Natural killer cell (primary cell): ENCODE measurements around the gene C2orf15. TPM values are rescaled to one million over a fixed set of nuclear protein-coding genes. Genes with fewer than 3 reads are reported as not detected.
A peak's percentile ranks its signal among the peaks of the same experiment; 100 is the strongest.

Experiments
- ATAC-seq, 3 donors: fragments of 150-1000 bp in 2 of 3; fragments of 200-7000 bp in 1 of 3; cut with Tn5 transposase; 1 replicate in 1 of 3; 2 replicates in 2 of 3; pipeline ENCODE4 v1.10.0; 2021; ENCODE audit warnings: mild to moderate bottlenecking in 2 of 3, moderate library complexity in 2 of 3
- DNase-seq, 2 donors: peaks; one replicate each; pipeline versions ENCODE4 v3.0.0 to v3.0.0-alpha.2; 2013 to 2021; ENCODE audit warnings: mixed read lengths in 1 of 2
- H3K27ac ChIP-seq: one replicate; pipeline ENCODE4 v1.5.1; 2013; ENCODE audit warnings: mild to moderate bottlenecking, low read length
- H3K27me3 ChIP-seq: one replicate; pipeline ENCODE4 v1.6.1; 2013; ENCODE audit warnings: low read length; ENCODE audit not compliant: control insufficient read depth, insufficient read depth
- H3K36me3 ChIP-seq: one replicate; pipeline ENCODE4 v1.6.1; 2013; ENCODE audit warnings: low read length; ENCODE audit not compliant: control insufficient read depth, insufficient read depth
- H3K4me1 ChIP-seq: one replicate; pipeline ENCODE4 v1.6.1; 2013; ENCODE audit warnings: low read length; ENCODE audit not compliant: control insufficient read depth, insufficient read depth
- H3K4me3 ChIP-seq: one replicate; pipeline ENCODE4 v1.5.1; 2013; ENCODE audit warnings: low read length
- H3K9me3 ChIP-seq: one replicate; pipeline ENCODE4 v1.6.1; 2013; ENCODE audit warnings: low read length; ENCODE audit not compliant: control insufficient read depth, insufficient read depth
- H3K27ac Mint-ChIP-seq, 2 donors: one replicate each; pipeline ENCODE4 v1.8.0; 2022; ENCODE audit warnings: mild to moderate bottlenecking in 2 of 2, mixed read lengths in 2 of 2, moderate library complexity in 1 of 2
- H3K27me3 Mint-ChIP-seq, 2 donors: one replicate each; pipeline ENCODE4 v1.8.0; 2022; ENCODE audit warnings: low read depth in 2 of 2, mixed read lengths in 2 of 2
- H3K36me3 Mint-ChIP-seq: one replicate; pipeline ENCODE4 v1.8.0; 2022; ENCODE audit warnings: mixed read lengths
- H3K4me1 Mint-ChIP-seq, 2 donors: one replicate each; pipeline ENCODE4 v1.8.0; 2022; ENCODE audit warnings: mixed read lengths in 2 of 2
- H3K4me3 Mint-ChIP-seq: one replicate; pipeline ENCODE4 v1.8.0; 2022; ENCODE audit warnings: mild to moderate bottlenecking, moderate library complexity, mixed read lengths
- H3K9me3 Mint-ChIP-seq, 2 donors: one replicate each; pipeline ENCODE4 v1.8.0; 2022; ENCODE audit warnings: mixed read lengths in 2 of 2
- WGBS: methylation state at CpG from one replicate; pipeline ENCODE4 v1.1.7; 2013; ENCODE audit warnings: missing lambda C conversion rate; ENCODE audit not compliant: insufficient coverage; 5-methylcytosine and 5-hydroxymethylcytosine counted together
- intact Hi-C: fragments of 100-400 bp; cut with micrococcal nuclease; formaldehyde crosslinking; loops from one replicate; pipeline ENCODE4 v1.14.2; 2022
- total RNA-seq, 4 donors: library from RNA; stranded (reverse); fragments of 120-200 nt in 1 of 4; gene quantifications; one replicate each; pipeline versions ENCODE4 v1.2.3 to v1.2.4, GENCODE V29; 2013 to 2022
- TF ChIP-seq, protein P1 (sequence below): fragments of 200-600 bp; IDR thresholded peaks from one replicate; pipeline ENCODE4 v1.8.0; 2022; ENCODE audit warnings: antibody characterized with exemption

The C2orf15 gene
- total RNA-seq, 3 donors from 2014 or later (not counting 1 experiment from before 2014, with no cell fraction given), result 1.3 to 2.6 (median 1.9) TPM

DNA sequence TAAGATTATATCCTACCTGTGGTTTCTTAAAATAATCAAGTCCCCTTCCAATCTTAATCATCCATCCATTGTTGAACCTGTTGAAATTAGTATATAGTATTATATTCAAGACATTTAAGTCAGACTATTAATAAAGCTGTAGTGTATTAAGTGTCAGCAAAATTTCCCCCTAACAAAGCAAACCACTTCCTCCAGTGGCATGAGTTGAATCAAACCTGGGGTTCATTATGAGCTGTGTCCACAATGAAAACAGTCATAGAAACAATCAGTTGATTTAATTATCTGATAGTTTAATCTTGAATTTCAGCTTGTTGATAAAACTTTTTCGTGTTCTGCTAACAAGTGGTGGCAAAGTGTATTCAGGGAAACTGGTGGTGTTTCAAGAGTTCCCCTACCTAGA is 28.0 kb downstream of the C2orf15 start:
- H3K9me3 Mint-ChIP-seq, result no peaks in the 10 kb centered on the region
- DNase-seq (no peak), ATAC-seq (no peak)
- no peak overlapping the region for H3K4me3 Mint-ChIP-seq
- no peak overlapping the region for H3K27ac ChIP-seq
- H3K27me3 ChIP-seq, result no peaks in the 10 kb centered on the region
- H3K4me3 ChIP-seq, result no peak overlapping the region
- H3K27me3 Mint-ChIP-seq, result no peaks in the 10 kb centered on the region
- H3K36me3 Mint-ChIP-seq, result no peaks in the 10 kb centered on the region
- 29% methylated on average over 1 of the region's 1 CpG for WGBS
- H3K4me1 Mint-ChIP-seq, result peaks cover 0 to 5% of the 10 kb centered on the region in 2 donors
- H3K27ac Mint-ChIP-seq, result peak overlapping the region in 1 of 2 donors; percentile 58
- peaks cover 70% of the 10 kb centered on the region for H3K36me3 ChIP-seq
- TF ChIP-seq, protein P1, sequence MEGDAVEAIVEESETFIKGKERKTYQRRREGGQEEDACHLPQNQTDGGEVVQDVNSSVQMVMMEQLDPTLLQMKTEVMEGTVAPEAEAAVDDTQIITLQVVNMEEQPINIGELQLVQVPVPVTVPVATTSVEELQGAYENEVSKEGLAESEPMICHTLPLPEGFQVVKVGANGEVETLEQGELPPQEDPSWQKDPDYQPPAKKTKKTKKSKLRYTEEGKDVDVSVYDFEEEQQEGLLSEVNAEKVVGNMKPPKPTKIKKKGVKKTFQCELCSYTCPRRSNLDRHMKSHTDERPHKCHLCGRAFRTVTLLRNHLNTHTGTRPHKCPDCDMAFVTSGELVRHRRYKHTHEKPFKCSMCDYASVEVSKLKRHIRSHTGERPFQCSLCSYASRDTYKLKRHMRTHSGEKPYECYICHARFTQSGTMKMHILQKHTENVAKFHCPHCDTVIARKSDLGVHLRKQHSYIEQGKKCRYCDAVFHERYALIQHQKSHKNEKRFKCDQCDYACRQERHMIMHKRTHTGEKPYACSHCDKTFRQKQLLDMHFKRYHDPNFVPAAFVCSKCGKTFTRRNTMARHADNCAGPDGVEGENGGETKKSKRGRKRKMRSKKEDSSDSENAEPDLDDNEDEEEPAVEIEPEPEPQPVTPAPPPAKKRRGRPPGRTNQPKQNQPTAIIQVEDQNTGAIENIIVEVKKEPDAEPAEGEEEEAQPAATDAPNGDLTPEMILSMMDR, result no peak
- H3K4me1 ChIP-seq, result no peaks in the 10 kb centered on the region
- no peaks in the 10 kb centered on the region for H3K9me3 ChIP-seq
- intact Hi-C loops, result no loop called here

DNA sequence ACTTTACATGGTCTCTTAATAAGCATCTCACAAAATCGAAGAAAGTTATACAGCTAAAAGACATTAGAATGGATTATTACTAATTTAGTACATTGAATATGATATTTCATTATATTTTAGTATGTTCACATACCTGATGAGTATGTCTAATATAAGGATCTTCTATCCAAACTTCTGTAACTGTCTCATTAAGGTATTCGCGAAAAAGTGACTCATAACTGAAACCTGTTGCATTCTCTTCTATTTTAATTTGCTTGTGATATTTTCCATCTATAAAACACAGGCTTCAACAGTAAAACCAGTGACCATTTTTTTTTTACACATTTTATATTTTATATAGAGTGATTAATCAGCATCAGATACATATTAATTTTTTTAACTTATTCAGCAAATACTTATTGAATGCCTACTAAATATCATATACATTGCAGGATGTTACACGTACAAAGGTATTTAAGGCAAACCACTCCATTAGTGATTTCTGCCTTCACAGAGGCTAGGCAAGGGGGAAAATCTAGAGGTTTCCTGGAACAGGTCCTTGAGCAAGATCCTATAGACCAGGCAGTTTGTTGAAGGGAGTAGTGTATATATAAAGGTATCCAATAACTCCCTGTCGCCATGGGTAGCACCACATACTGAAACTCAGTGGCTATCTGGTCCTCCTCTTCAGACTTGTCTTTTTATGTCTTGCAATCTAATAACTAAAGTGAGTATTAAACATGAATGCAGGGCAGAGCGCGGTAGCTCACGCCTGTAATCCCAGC is 30.1 kb downstream of the C2orf15 start:
- peaks cover 56% of the 10 kb centered on the region for H3K36me3 ChIP-seq
- TF ChIP-seq, protein P1, result no peak
- H3K9me3 ChIP-seq, result no peaks in the 10 kb centered on the region
- H3K4me1 ChIP-seq, result no peaks in the 10 kb centered on the region
- Mint-ChIP-seq H3K27me3 (no peaks in the 10 kb centered on the region), H3K36me3 (no peaks in the 10 kb centered on the region), H3K4me1 (peaks cover 5 to 8% of the 10 kb centered on the region in 2 donors), H3K27ac (peak overlapping the region in 1 of 2 donors; percentile 6), H3K4me3 (no peak overlapping the region), H3K9me3 (no peaks in the 10 kb centered on the region)
- DNase-seq (no peak), ATAC-seq (no peak)
- H3K27me3 ChIP-seq, result no peaks in the 10 kb centered on the region
- intact Hi-C loops, result loop anchor here (10.0 kb wide), 1 partner anchor 337 kb away; no protein-coding TSS in a partner anchor
- H3K4me3 ChIP-seq, result no peak overlapping the region
- no peak overlapping the region for H3K27ac ChIP-seq
- 92% methylated on average over 7 of the region's 8 CpGs for WGBS

DNA sequence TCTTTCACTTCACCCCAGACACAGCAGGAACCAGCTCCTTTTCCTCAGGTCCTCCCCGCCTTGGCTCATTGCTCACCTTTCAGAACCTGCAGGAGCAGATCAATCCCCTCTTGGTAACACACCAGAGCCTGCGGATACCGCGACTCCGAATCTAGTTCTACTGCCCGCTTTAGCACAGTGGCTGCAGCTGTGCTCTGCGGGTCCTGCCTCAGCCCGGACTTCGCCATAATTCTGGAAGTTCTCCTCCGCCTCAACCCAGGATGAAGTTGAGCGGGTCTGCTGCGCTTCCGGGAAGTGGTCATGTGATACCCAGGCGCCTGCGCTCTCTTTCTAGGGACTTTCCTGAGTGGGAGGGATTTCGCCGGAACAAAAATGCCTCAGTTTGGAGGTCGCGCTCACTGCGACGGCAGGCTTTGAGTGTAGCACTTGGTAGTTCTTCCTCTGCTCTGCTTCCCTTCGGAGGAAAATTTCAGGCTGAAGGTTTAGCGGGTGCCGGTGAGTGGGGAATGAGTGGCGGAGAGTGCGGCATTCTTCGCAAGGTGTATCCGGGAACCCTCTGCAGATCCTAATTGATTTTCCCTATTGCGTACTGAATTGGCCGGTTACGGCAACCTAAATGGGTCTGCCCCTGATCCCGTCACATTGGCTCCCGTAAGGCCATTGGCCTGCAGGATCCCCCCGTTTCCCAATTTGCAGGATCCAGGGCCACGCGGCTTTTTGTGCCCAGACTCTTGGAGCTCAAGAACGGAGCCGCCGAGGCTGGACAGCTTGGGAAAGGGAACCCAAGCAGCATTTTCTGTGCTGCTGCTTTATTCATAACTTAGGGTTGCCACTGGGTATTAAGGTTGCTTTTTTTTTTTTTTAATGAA is 39.5 kb downstream of the C2orf15 start, which contains the start of the genes MITD1 and MRPL30:
Gene MITD1, minus strand, starts transcription at position 304 of the 869 bp plus-strand sequence. Its CDS starts 77 bp downstream, at position 227.
Gene MRPL30, plus strand, starts transcription at position 430 of the 869 bp plus-strand sequence. CDS start 5,020 bp downstream, outside the sequence.
- TF ChIP-seq, protein P1, result no peak
- peak within 1 kb of the TSS; percentile 100 for H3K4me3 Mint-ChIP-seq
- H3K9me3 Mint-ChIP-seq, result no peaks in the 10 kb centered on the region
- DNase-seq (peak; percentile 91 to 97), ATAC-seq (peak; percentile 94 to 98 (median 97))
- intact Hi-C loops, result loop anchor here (1.0 kb wide), 4 partner anchors 27 to 309 kb away; partner anchors contain the start of genes C2orf15, LIPT1, REV1 and TSGA10
- Histone ChIP-seq H3K4me1 (peaks cover 20% of the 10 kb centered on the region), H3K27ac (peak within 1 kb of the TSS; percentile 74), H3K27me3 (no peaks in the 10 kb centered on the region), H3K9me3 (no peaks in the 10 kb centered on the region), H3K4me3 (peak within 1 kb of the TSS; percentile 75), H3K36me3 (no peaks in the 10 kb centered on the region)
- peaks cover 58 to 62% of the 10 kb centered on the region in 2 donors for H3K4me1 Mint-ChIP-seq
- no peaks in the 10 kb centered on the region for H3K36me3 Mint-ChIP-seq
- H3K27ac Mint-ChIP-seq, result peak within 1 kb of the TSS; percentile 99 to 100
- no peaks in the 10 kb centered on the region for H3K27me3 Mint-ChIP-seq
- WGBS, result under 1% methylated on average over 39 of the region's 39 CpGs
